Keratinocyte (primary cell): ENCODE measurements around the gene TET1.

ENCODE experiments used
- EZH2 ChIP-seq: IDR thresholded peaks from one replicate; pipeline ENCODE4 v1.6.1; 2012; ENCODE audit warnings: inconsistent platforms, mild to moderate bottlenecking, low read length, moderate library complexity
- TF ChIP-seq, protein P1 (sequence below), 3 experiments: IDR thresholded peaks in 1 of 3; conservative IDR thresholded peaks in 1 of 3; optimal IDR thresholded peaks in 1 of 3; 2 replicates in 2 of 3; 3 replicates in 1 of 3; pipeline versions ENCODE3 to v1.5.1; 2011; ENCODE audit warnings: low read length in 3 of 3, mild to moderate bottlenecking in 3 of 3, moderate library complexity in 2 of 3, control low read depth in 1 of 3, inconsistent platforms in 1 of 3; ENCODE audit not compliant: insufficient read depth in 2 of 3; ENCODE audit errors: extremely low read depth in 1 of 3

DNA sequence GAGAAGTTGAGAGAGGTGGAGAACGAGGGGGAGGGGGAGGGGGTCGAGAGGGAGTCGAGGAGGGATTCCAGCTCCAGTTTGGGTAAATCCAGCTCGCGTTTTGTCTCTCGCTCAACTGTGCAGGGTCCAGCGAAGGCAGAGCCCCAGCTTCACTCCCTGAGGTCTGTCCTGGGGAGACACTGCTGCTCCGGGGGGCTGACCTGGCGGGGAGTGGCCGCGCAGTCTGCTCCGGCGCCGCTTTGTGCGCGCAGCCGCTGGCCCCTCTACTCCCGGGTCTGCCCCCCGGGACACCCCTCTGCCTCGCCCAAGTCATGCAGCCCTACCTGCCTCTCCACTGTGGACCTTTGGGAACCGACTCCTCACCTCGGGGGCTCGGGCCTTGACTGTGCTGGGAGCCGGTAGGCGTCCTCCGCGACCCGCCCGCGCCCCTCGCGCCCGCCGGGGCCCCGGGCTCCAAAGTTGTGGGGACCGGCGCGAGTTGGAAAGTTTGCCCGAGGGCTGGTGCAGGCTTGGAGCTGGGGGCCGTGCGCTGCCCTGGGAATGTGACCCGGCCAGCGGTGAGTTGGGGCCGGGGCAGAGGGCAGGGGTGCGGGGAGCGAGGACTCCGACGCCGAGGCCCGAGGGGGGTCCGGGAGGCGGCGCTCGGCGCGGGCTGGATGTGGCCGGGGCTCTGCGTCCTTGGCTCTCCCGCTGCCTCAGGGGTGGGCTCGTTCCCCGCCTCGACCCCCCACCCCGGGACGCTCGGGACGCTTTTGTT, at the start of gene TET1:
- TF ChIP-seq, protein P1, sequence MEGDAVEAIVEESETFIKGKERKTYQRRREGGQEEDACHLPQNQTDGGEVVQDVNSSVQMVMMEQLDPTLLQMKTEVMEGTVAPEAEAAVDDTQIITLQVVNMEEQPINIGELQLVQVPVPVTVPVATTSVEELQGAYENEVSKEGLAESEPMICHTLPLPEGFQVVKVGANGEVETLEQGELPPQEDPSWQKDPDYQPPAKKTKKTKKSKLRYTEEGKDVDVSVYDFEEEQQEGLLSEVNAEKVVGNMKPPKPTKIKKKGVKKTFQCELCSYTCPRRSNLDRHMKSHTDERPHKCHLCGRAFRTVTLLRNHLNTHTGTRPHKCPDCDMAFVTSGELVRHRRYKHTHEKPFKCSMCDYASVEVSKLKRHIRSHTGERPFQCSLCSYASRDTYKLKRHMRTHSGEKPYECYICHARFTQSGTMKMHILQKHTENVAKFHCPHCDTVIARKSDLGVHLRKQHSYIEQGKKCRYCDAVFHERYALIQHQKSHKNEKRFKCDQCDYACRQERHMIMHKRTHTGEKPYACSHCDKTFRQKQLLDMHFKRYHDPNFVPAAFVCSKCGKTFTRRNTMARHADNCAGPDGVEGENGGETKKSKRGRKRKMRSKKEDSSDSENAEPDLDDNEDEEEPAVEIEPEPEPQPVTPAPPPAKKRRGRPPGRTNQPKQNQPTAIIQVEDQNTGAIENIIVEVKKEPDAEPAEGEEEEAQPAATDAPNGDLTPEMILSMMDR (optimal IDR thresholded peaks at IDR 0.05 in 1 of 3, IDR thresholded peaks at IDR 0.05 in 1 of 3, conservative IDR thresholded peaks at IDR 0.05 in 1 of 3; ENCODE audit: extremely low read depth in 1 of 3, insufficient read depth in 2 of 3, low read length in 3 of 3) = no peak
- no peak for TF ChIP-seq EZH2
